Measurements from ENCODE around the gene SLC25A6.
"Not testable (repeated sequence)": the region's sequence is repeated elsewhere in the genome, so short reads cannot be mapped to it uniquely, and the experiment has no call there.

SLC25A6 gene

DNA sequence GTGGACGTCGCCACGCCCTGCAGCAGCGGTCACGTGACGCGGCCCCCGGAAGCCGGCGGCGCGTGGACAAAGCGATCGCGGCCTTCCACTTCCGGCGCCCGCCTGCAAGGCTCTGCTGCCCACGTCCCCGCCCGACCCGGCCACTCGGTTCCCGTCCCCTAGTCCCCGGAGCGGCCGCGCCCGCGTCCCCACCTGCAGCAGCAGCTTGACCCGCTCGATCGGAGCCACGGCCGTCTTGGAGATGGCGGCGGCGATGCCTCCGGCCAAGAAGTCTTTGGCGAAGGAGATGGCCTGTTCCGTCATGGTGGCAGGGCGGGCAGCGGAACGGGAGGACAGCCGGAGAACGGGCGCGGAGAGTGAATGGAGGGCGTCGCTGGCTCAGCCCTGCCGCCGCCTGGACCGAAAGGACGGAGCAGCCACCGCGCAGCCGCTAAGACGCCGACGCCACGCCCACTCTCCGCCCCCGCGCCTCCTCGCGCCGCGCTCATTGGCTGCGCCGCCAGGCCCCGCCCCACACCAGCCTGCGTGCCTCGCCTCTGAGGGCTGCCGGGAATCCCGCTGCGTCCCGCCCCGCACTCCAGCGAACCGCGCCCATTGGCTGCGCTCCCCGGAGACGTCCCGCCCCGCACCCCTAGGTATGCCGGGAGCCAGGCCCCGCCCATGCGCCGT, at the start of gene SLC25A6:
SLC25A6 (minus strand) TSS at position 407 of the 669 bp plus-strand sequence; CDS start at position 303, 104 bp downstream.
- DNase-seq (ENCODE audit: low read depth, low spot score), result peak; percentile 68

DNA sequence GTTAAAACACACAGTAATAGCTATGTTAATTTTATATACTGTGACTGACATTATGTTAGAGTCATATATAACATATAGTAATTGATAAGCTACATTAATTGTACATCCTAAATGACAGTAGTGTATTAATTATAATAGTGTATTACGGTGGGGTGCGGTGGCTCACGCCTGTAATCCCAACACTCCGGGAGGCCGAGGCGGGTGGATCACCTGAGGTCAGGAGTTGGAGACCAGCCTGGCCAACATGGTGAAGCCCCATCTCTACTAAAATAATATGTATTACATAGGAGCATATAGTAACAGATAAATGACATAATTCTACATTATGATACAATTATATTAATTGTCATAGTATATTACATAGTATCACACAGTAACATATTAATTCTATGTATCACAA, 48.6 kb upstream of the SLC25A6 start:
- DNase-seq (ENCODE audit: low read depth, low spot score), result no peak

DNA sequence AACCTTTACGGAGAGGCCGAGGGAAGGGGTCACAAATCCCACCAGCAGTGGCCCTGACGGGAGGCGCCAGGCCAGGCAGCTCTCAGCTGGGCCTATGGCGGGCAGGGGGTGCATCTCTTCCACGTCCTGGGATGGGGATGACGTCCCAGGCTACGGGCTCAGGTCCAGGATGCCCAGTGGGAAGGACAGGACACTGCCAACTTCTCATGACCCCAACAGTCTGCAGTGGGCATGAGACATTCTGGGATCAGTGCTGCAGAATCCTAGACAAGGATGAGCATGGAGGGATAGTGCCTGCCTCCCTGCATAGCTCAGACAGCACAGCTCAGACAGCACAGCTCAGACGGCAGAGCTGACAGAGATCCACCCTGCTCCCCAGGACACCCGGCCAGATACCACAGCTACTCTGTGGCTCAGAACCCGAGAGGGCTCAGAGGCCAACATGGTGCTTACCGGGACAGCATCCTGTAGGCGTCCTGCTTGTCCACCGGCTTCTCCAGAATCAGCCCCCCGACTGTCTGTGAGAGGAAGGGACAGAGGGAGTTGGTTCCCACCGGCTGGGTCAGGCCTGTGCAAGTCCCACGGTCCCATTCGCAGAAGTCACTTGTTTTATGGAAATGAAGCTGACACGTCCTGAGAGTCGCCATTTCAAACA, 43.5 kb upstream of the SLC25A6 start:
- no peak for DNase-seq (ENCODE audit: low read depth, low spot score)

DNA sequence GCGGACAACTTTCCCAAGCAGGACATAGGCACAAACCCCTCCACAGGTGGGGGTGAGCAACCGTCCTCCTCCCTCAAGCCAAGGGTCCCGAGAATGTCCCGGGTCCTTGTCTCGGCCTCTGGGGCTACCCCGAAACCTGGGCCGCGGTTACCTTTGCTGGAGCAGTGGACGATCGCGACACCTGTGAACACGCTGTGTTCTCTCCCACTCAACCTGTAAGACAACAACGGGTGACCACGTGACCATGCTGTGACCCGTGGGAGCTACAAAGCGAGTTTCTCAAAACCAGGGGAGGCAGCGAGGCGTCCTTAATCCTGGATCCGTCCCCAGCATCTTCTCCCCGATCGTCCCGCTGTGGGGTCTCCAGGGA, 42.9 kb upstream of the SLC25A6 start:
- no peak for DNase-seq (ENCODE audit: low read depth, low spot score)

DNA sequence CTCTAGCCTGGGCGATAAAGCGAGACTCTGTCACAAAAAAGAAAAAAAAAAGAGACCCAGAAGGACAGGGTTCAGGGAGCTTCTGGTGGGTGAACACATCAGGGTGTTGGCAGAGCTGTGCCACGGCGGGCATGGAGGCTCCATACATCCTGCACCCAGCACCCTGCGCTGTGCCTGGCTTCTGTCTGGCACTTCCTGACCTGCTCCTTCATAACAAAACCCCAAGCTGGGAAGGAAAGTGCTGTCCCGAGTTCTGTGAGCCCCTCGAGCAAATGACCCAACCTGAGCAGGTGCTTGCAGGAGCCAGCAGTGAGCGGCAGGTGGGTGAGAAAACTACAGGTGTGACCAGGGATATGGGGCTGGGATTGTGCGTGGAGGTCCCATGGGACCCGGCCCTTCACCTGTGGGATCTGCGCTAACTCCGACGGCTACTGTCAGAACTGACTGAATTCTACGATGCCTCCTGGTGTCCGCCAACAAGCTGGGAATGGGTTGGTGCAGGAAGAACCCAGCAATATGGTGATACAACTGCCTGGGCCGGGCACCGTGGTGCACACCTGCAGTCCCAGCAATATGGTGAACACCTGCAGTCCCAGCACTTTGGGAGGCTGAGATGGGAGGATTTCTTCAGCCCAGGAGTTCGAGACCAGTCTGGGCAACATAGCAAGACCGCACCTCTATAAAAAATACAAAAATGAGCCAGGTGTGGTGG, 41.9 kb upstream of the SLC25A6 start:
- DNase-seq (ENCODE audit: low read depth, low spot score), result no peak

DNA sequence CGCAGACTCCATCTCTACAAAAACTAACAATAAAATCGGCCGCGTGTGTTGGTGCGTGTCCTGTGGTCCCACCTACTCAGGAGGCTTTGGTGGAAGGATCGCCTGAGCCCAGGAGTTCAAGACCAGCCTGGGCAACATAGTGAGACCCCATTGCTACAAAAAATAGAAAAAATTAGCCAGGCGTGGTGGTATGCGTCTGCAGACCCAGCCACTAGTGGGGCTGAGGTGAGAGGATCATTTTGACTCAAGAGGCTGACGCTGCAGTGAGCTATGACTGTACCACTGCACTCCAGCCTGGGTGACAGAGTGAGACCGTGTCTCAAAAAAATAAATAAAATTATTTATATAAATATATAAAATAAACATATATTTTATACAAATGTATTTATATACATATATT, 38.5 kb upstream of the SLC25A6 start:
- DNase-seq (ENCODE audit: low read depth, low spot score), result no peak

DNA sequence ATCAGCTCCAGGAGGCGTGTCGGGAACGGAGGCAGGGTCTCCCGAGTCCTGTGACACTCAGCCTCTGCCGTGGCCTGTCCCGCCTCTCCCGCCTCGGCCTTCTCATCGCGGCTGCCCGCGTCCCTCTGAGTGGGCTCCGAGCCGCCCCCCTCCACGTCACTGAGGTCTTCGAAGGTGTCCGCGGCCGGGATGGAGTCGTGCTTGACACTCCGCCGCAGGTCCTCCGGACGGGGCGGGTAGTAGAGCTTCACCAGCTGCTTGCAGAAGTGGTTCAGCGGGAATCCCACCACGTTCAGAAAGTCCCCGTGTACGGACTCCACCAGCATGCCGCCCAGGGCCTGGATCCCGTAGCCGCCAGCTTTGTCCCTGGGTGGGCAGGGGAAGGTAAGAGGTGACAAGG, 35.8 kb upstream of the SLC25A6 start:
- no peak for DNase-seq (ENCODE audit: low read depth, low spot score)

DNA sequence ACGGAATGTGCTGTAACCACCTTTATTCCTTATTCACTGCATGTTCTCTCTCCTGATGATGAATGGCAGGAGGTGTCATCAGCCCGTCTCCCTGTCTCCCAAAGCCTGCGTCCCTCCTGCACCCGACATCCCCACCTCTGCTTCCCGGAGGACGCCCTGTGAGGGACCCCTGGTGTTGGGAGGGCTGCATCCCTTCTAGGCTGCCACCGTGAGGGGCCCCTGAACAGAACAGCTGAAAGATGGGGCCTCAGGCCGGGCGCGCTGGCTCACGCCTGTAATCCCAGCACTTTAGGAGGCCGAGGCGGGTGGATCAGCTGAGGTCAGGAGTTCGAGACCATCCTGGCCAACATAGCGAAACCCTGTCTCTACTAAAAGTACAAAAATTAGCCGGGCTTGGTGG, 34.4 kb upstream of the SLC25A6 start:
- DNase-seq (ENCODE audit: low read depth, low spot score), result not testable (repeated sequence)

DNA sequence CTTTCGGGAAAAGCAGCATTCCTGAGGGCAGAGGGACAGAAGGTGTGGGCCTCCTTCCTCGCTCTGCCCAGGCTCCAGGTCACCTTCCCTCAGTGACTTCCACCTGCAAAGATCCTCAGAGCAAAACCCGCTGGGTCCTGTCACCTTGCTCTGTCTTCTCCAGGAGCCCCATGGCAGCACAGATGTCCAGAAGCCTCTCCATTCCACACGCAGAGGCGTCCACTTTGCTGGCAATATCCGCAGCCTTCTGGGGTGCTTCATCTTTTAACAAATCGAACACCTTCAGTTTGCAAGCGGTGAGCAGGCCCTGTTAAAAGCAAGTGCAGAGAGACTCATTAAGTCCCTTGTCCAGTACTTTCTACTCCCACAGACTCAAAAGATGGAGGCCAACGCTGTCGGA, 33.5 kb upstream of the SLC25A6 start:
- no peak for DNase-seq (ENCODE audit: low read depth, low spot score)

DNA sequence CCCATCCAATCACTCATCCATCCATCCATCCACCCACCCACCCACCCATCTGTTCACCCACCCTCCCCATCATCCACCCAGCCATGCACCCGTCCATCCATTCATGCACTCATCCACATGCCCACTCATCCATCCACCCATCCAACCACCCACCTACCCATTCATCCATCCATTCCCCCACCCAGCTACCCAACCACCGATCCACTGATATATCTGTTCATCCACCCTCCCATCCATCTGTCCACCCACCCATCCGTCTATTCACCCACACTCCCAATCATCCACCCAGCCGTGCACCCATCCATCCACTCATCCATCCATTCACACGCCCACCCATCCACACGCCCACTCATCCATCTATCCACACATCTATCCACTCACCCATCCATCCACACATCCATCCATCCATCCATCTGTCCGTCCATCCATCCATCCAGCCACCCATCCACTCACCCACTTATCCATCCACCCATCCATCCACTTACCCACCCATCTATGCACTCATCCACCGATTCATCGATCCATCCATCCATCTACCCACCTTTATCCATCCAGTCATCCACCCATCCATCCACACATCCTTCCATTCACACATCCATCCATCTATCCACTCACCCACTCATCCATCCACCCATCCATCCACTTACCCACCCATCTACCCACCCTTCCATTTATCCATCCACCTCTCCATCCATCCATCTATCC, 32.4 kb upstream of the SLC25A6 start:
- DNase-seq (ENCODE audit: low read depth, low spot score), result no peak

DNA sequence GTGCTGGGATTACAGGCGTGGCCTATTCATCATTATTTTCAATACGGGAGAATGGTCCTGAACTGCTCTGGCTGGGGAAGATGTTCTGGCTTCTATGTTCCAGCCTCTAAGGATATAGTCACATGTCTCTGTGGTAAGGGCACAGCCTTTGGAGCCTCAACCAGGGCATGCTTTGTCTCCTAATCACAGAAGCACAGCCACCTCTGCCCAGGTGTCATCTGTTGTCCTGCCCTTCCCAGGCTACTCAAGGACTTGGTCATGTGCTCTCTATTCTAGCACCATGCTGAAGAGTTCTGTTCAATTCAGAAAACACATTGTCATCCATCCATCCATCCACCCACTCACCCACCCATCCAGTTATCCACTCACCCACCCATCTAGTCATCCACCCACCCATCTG, 31.3 kb upstream of the SLC25A6 start:
- DNase-seq (ENCODE audit: low read depth, low spot score), result no peak

DNA sequence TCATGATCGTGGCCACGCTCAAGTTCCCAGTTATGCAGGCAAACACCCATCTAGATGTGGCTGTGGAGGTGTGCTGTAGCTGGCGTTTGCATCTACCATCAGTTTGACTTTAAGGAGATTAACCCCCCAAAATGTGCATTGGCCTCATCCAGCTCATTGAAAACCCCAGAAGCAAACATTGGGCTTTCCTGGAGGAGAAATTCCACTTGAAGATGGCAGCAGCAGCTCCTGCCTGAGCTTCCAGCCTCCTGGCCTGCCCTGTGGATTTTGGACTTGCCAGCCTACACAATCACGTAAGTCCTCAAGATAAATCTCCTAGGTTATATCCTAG, 30.2 kb upstream of the SLC25A6 start:
- DNase-seq (ENCODE audit: low read depth, low spot score), result no peak

DNA sequence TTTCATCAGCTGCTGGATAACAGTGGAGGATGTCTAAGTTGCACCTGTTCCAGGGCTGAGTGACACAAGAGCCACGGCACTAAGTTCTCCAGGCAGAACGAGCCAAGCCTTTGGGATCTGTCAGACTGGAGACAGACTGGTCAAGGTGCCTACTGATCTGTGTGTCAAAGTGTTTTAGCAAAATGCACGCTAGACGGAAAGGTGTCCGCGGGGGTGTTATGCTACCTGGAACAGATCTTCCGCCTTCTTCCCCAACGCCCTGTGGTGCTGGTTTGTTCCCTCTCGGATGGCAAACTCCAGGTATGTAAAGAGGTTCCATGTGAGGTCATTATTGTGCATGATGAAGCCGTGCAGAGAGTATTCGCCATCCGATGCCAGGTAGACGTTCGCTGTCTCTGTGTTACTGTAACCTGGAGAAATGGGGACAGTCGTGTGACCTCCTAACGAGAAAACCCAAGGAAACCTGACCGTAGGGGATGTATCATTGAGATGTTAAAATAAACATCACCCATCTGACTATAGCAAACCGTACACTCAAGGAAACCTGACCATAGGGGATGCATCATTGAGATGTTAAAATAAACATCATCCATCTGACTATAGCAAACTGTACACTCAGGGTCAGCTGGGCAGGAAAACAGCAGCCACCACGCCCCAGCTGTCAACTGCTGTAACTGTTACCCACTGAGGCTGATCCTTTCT, 29.7 kb upstream of the SLC25A6 start:
- no peak for DNase-seq (ENCODE audit: low read depth, low spot score)

DNA sequence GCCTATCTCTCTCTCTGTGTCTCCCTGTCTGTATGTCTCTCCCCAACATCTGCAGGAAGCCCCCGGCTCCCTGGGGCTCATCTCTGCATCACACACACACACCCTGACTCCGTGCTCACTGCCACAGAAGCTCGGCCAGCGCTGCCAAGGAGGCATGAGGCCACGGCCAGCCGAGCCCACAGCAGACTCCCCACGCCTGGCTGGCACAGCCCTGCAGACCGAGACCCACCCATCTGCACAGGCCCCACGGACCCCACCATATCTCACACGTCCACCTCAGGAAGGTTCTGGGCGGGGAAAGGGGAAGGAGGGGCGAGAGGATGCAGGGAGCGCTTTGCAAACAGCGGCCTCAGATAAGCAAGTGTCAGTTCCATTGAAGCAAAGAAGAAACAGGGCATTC, 28.5 kb upstream of the SLC25A6 start:
- no peak for DNase-seq (ENCODE audit: low read depth, low spot score)

DNA sequence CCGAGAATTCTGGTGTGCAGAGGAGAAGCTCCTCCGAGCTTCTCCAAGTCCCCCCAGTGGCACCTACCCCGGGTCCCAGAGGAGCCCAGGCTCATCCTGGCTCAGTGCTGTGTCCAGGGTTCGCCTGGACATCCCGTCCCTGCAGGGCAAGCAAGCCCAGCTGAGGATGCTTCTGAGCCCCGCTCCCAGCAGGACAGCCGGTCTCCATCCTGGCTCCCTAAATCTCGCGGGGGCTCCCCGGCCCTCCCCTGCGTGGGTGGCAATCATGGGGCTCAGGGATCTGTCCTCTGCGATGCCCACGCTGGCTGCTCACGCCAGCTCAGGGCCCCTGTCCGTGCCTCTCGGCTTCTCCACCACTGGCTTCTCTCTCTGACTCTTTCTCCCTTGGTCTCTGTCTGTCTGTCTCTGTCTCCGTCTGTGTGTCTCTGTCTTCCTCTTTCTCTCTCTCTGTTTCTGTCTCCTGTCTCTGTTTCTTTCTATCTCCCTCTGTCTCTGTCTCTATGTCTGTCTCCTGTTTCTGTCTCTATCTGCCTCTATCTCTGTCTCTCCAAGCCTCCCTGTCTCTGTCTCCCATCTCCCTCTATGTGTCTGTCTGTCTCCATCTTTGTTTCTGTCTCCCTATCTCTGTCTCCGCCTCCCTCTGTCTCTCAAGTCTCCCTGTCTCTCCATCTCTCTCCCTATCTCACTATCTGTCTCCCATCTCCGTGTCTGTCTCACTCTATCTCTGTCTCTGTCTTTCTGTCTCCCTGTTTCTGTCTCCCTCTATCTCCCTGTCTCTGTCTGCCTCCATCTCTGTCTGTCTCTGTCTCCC, 27.8 kb upstream of the SLC25A6 start:
- DNase-seq (ENCODE audit: low read depth, low spot score), result no peak

DNA sequence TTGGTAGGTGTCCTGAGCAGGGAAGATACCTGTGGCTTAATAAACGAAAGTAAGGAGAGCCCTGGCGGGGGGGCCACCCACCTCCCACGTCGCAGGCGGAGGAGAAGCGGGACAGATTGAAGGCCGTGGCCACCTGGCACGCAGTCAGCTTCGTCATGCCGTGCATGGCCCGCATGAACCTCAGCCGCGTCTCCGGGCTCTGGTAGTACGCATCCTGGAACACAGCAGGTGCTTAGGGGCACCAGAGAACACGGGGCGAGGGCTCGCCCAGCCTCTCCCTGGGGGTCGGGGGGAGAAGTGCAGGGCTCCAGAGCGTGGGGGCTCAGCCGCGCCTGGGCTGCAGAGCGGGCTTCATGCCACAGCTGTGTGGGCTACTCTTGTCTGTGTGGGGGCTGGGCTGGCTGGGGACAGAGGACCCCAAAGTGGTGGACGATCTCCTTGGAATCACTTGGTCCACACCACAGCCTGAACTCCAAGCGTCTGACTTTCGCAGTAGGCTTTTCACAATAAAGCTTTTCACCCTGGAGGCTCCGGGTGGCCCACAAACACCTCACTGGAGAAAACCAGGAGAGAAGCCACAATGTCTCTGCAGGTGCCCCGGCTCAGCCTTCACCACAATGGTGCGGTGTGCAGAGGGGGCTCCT, 27.1 kb upstream of the SLC25A6 start:
- no peak for DNase-seq (ENCODE audit: low read depth, low spot score)

DNA sequence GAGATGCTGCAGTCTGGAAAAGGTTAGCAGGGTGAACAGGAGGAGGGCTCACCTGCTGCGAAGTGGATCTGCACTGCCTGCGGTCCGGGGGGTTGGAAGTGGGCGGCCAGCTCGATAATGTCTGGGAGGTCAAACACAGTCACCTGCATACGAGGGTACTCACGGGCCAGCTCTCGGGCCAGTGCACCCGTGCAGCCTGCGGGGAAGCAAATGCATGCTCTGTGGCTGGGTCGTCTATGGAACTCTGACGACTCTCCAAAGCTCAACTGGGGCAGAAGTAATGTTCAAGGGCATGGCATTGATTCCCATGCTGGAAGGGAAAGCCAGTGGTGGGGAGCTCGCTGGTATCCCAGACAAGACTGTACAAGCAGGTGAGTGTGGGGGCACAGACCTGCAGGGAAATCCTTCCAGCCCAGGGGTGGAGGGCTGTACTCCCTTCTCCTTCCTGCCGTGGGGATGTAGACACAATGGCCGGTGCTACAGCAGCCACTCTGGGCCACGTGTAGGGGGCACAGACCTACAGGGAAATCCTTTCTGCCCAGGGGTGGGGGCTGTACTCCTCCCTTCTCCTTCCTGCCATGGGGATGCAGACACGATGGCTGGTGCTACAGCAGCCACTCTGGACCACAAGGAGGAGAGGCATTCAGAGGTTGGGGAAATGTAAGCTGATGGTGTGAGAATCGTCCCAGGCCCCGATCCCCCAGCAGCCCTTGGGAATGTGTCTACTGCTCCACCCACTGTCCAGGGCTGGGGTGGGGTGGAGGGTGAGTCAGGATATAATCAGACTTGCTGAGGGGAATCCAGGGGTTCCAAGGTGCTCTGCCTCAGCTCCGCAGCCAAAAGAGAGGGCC, 26.2 kb upstream of the SLC25A6 start:
- DNase-seq (ENCODE audit: low read depth, low spot score), result no peak

DNA sequence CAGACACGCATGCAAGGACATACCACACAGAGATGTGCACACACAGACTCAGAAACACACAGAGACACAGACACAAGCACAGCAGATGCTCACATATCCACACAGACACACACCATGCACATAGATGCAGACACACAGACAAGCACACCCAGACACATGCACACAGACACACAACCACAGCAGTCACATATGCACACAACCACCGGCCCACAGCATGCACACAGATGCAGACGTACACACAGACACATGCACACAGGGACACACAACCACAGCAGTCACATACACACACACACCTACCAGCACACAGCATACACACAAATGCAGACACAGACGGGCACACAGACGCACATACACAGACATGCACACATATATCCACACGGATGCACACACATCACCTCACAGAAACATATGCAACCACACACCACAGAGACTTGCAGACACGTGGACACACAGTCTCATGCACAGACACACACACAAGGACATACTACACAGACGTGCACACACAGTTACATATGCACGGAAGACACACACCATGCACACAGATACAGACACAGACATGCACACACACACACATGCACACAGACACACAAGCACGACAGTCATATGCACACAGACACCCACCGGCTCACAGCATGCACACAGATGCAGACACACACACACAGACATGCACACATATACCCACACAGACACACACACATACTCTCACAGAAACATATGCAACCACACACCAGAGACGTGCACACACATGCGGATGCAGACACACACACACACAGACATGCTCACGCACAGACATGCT, 25.2 kb upstream of the SLC25A6 start:
- DNase-seq (ENCODE audit: low read depth, low spot score), result no peak

DNA sequence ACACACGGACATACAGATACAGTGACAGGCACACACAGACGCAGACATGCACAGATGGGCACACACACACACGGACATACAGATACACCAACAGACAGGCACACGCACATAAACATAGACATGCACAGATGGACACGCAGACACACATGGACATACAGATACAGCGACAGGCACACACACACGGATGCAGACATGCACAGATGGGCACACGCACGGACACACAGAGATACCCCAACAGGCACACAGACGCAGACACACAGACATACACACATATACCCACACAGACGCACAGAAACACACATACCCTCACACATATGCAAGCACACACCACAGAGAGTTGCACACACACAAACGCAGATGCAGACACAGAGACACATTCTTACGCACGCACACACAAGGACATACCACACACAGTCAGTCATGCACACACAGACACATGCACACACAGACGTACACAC, 24.4 kb upstream of the SLC25A6 start:
- DNase-seq (ENCODE audit: low read depth, low spot score), result no peak

Measured in iPS DF 19.7 (cell line).